Inflammatory macrophage (primary cell): Measurements from ENCODE around the gene APP.

Source experiments
- DNase-seq, 2 donors: peaks; one replicate each; pipeline ENCODE4 v3.0.0-alpha.2; 2020 to 2022

The APP gene

DNA sequence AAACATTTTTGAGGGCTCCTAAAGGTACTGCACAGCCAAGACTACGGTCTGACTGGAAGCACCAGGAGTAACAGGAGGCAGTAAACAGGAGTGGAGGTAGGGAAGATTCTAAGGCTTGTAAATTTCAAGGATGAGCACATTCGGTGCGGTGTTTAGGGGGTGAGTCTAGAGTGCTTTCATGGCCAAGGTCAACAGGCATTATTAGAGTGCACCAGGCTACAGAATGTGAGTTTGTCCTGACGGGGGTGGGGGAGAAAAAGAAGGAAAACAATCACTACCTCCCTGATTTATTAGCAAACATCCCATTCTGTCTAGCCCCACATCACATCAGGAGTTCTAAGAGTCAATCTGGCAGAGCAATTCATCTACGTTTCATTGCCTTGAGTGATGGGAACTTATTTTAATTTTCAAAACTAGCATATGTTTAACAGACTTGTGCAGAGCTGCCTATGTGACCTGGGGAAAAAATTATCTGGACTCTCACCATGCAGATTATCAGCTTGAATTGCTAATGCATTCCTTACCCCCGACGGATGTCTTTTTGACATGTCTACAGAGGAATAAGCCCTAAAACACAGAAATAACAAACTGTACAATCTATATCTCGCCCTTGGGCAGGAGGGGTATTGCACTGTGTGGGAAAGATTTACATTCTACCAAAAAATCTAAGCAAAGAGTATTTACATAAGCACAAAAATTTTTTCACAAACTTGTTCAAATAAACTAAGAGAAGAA, 45.0 kb downstream of the APP start:
- no peak for DNase-seq

- no peak for DNase-seq
These were observed 45.7 kb downstream of the APP start for GRCh38 chr21:26124896-26125295.

- no peak for DNase-seq
These were observed 46.1 kb downstream of the APP start for GRCh38 chr21:26124421-26124833.

DNA sequence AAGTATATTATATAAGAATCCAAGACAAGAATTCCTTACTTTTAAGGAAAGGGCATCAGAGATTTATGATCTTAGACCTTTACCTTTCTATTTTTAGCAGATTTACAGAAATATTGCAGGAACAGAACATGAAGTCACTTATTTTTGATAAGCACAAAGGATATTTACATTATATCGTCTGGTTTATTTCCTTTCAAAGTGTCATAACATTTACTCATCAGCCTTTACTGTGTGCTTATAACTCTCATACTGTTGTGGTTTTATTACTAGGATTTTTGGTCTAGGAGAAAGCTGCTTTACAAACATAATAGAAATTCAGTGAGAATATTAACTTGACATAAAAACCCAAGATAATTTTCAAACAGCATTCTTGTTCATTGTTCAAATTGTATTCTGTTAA, 47.6 kb downstream of the APP start:
- no peak for DNase-seq

GRCh38 chr21:26120828-26121227, 49.7 kb downstream of the APP start:
- DNase-seq = peak; percentile 31 to 38

DNA sequence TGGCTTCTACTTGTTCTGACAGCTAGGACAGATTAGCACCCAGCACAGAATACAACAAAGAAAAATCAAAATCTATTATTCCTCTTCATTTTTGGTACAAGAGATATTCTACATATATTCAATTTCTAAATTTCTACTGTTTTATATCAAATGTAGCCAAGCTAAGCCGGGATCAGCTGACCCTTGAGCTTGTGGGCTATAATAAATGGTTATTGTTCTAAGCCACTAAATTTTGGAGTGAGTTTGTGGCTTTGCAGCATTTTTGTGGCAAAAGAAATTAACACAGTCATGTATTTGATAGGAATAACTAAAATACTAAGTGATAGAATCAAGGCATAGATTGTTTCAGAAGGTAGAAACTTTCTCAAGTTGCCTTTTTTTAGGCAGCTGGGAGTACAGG, 50.7 kb downstream of the APP start:
- no peak for DNase-seq

DNA sequence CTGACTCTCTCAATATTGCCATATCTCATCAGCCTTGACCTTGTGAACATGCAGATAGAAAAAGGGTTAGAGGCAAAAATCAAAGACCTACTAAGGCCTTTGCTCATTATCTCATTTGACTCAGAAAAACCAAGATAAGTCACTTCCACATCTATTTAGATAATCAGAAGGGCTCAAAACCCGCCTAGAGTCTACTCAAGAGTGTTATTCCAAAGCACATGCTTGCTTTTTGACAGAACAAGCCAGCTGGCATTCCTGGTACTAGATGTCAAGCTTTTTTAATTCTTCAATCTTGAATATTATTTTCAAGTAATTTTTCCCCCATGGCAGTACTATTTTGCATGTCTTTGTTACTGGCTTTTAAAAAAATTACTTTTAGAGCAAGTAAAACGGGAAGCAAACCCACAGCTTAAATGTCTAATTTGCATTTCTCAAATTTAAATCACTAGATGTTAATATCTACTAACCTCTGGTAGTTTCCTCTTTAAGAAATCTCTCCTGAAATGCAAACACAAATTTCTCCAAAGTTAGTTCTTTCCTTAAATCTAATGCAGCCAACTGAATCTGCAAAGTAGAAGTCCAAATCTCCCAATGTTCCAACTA, 51.5 kb downstream of the APP start:
- peak in 1 of 2 donors; percentile 28 for DNase-seq

GRCh38 chr21:26117972-26118367, 52.6 kb downstream of the APP start:
- no peak for DNase-seq

DNA sequence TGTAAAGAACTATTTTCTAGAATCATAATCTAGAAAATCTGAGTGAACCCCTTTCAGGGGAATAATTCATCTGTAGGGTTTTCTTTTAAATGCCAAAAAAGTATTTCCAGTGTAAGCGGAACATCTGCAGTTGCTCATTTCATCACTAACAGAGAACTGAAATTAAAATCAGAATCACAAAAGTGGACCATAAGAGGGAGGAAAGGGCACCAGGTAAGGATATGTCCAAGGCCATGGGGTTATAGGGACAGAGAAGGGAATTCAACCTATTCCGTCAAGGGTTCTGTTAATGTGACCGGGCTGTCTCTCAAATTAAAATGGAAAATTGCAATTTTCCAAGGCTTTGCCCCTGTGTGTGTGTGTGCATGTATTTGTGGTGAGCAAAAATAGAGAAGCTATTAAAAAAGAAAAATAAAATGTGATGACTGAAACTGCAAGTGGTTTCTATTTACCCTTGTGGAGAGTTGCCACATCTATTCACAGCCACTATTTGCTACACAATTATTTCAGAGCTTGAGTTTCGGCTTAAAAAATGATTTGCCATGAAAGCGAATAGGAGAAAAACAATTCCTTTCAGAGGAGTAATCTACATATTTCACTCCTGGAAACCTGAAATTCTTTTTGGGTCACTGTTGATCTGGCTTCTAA, 53.1 kb downstream of the APP start:
- no peak for DNase-seq

DNA sequence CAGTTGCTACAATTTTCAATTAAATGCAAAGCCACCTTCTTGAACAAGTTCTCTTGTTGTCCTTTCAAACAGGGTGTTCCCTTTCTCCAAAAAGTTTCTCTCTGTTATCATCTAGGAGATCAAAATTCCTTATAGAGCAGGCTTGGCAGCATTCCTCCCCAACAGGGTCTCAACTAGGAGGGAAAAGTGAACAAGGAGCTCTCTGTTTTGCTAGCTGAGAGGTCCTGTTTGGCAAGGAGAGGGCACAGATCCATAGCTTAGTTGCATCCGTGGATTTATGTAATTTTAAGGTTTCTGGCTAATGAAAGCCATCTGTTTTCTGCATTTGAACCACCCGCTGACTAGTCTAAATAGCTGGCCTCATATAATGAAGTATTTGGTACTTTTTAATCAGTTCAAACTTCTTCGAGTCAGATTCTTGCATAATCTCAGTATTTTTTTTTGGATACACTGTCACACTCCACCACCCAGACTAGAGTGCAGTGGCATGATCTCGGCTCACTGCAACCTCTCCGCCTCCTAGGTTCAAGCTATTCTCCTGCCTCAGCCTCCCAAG, 54.0 kb downstream of the APP start:
- no peak for DNase-seq

GRCh38 chr21:26115899-26116298, 54.7 kb downstream of the APP start:
- DNase-seq = no peak

GRCh38 chr21:26115305-26115704, 55.3 kb downstream of the APP start:
- no peak for DNase-seq

- DNase-seq = no peak
These were observed 57.6 kb downstream of the APP start for GRCh38 chr21:26112975-26113374.

DNA sequence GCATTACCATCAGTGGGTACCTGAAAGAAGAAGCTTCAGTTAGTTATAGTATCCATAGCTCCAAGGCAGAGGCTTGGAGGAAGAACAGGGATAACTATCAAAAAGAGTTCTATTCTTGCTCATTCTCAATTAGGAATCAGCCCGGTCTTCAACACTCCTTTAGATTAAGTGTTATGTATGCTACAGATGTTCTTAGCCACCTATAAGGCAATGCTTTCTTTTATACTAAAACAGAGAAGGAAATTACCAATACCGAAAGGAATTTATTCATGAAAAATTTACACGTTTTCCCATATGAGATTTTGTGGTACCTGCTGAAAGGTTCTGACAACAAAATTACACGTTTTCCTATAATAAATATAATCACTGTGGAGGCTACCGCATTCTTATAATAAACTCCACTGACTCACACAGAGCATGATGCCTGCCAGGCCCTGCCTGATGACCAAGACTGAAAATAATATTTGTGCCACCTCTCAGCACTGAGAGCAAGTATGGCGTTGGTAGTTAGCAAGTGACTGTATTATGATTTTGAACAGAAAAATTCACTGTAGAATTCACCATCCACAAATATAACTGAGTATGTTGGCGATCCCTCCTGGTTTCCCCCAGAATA, 58.3 kb downstream of the APP start:
- DNase-seq = no peak

- no peak for DNase-seq
These were observed 59.9 kb downstream of the APP start for GRCh38 chr21:26110715-26111114.

GRCh38 chr21:26107429-26107828, 63.1 kb downstream of the APP start:
- DNase-seq = no peak

DNA sequence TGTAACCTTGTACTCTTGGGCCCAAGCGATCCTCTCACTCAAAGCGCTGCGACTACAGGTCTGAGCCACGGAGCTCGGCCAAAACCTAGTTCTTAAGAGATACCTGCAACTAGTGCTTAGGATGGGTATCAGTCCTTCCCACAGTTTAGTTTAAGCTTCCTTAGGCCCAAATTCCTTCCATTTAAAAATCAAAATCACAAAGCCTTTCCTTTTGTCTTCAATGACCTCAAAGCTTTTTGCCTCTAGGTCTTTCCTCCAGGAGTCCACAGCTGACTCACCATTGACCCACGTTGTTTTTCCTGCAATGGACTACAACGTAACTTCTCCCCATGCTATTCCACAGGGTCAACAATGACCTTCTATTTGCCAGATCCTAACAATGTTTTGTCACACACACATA, 64.0 kb downstream of the APP start:
- no peak for DNase-seq

DNA sequence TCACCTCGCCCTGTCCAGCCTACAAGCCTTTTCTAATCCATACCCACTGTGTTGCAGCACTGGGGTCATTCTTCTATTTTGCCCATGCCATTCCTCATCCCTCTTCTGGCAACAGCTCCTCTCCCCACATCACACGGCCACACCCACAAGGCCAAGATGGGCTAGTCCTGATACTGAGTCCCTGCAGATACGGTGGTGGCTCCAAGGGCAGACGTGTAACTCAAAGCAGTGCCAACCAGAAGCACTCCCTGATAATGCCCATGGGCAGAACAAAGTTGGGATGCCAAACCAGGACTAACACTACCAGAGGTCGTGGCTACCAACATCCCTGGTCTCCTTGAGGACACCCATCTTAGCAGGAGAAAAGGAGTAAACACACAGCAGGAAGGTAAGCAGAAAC, 64.8 kb downstream of the APP start:
- DNase-seq = no peak

DNA sequence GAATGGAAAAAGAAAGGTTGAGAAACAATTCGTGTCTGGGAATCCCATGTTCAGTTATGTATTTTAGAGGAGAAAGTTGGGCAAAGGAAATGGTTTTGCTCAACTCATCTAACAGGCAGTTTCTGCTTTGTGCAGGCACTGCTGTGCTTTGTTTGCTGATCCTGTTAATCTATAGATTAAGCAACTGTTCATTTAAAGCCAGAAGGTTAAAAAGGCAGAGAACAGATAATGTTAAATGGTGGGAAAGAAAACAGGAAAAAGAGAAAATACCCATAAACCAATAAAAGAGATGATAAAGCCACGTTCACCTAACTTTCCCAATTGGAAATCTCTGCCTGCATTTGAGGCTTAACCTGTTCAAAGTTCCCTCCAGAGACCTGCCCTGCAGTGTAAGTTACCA, 70.0 kb downstream of the APP start:
- peak in 1 of 2 donors; percentile 1 for DNase-seq

- peak; percentile 15 to 22 for DNase-seq
These were observed 70.9 kb downstream of the APP start for GRCh38 chr21:26099610-26100219.

DNA sequence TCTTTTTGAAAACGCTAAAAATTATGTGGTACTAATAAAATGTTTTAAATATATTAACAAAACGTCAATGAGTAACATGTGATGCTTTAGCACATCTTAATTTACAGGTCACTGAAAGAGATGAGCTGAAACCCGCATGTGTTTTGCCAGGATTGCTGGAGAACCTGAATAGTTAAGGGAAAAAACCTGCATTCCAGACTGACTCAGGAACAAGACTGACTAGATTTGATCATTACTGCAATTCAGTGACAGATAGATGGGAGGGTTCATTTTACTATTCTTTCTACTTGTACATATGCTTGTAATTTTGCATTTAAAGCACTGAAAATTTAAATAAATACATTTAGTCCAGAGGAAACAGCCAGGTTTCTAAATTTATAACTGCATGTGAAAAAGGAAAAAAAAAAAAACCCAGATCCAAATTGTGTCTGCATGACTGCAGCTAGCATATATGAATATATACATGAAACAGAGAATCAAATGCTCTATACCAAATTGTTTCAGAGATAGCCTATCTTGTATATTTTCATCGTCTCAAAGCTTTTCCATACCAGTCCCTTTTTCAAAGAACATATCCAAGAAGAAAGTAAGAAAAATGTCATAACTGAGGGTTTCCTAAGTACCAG, 71.7 kb downstream of the APP start:
- DNase-seq = no peak

DNA sequence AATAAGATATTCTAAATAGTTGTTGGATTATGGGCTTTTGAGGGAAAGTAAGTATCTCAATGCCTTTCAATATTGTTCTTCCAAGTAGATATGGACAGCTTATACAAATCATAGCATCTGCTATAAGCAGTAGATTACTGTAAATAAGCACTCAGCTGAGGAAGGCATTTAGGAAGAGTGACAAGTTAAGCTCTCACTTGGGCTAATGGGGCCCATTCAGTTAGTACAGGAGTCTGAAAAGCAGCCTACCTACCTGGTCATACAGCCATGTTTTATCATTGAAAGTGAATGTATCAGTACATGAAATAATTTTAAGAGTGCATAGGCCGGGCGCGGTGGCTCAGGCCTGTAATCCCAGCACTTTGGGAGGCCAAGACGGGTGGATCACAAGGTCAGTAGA, 73.1 kb downstream of the APP start:
- no peak for DNase-seq
